Ishikawa (cell line): ENCODE measurements around the gene PLEKHG1.

Experiments
- CEBPB ChIP-seq: IDR thresholded peaks from 2 replicates; pipeline ENCODE4 v1.6.1; 2012
- CREB1 ChIP-seq: IDR thresholded peaks from 2 replicates; pipeline ENCODE4 v1.6.1; 2012; ENCODE audit warnings: low read depth
- EGR1 ChIP-seq: IDR thresholded peaks from 2 replicates; pipeline ENCODE4 v1.6.1; 2012
- EP300 ChIP-seq: IDR thresholded peaks from 2 replicates; pipeline ENCODE4 v1.6.1; 2012; ENCODE audit warnings: borderline replicate concordance
- FOXM1 ChIP-seq: IDR thresholded peaks from 2 replicates; pipeline ENCODE4 v1.6.1; 2012; ENCODE audit warnings: low read depth, borderline replicate concordance
- MAX ChIP-seq: IDR thresholded peaks from 2 replicates; pipeline ENCODE4 v1.6.1; 2012
- RAD21 ChIP-seq: IDR thresholded peaks from 2 replicates; pipeline ENCODE4 v1.6.1; 2012; ENCODE audit warnings: low read depth
- TAF1 ChIP-seq: IDR thresholded peaks from 2 replicates; pipeline ENCODE4 v1.6.1; 2012; ENCODE audit warnings: low read depth, mild to moderate bottlenecking
- TEAD4 ChIP-seq: IDR thresholded peaks from 2 replicates; pipeline ENCODE4 v1.6.1; 2012
- YY1 ChIP-seq: IDR thresholded peaks from 2 replicates; pipeline ENCODE4 v1.6.1; 2012; ENCODE audit warnings: low read depth
- ZBTB7A ChIP-seq: IDR thresholded peaks from 2 replicates; pipeline ENCODE4 v1.6.1; 2012; ENCODE audit warnings: low read depth
- TF ChIP-seq, protein P1 (sequence below): IDR thresholded peaks from 2 replicates; pipeline ENCODE4 v1.6.1; 2012; ENCODE audit warnings: low read depth, mild to moderate bottlenecking
- TF ChIP-seq, protein P2 (sequence below): IDR thresholded peaks from 2 replicates; pipeline ENCODE4 v1.6.1; 2012

- no peak for TF ChIP-seq CEBPB
- TF ChIP-seq, protein P1, sequence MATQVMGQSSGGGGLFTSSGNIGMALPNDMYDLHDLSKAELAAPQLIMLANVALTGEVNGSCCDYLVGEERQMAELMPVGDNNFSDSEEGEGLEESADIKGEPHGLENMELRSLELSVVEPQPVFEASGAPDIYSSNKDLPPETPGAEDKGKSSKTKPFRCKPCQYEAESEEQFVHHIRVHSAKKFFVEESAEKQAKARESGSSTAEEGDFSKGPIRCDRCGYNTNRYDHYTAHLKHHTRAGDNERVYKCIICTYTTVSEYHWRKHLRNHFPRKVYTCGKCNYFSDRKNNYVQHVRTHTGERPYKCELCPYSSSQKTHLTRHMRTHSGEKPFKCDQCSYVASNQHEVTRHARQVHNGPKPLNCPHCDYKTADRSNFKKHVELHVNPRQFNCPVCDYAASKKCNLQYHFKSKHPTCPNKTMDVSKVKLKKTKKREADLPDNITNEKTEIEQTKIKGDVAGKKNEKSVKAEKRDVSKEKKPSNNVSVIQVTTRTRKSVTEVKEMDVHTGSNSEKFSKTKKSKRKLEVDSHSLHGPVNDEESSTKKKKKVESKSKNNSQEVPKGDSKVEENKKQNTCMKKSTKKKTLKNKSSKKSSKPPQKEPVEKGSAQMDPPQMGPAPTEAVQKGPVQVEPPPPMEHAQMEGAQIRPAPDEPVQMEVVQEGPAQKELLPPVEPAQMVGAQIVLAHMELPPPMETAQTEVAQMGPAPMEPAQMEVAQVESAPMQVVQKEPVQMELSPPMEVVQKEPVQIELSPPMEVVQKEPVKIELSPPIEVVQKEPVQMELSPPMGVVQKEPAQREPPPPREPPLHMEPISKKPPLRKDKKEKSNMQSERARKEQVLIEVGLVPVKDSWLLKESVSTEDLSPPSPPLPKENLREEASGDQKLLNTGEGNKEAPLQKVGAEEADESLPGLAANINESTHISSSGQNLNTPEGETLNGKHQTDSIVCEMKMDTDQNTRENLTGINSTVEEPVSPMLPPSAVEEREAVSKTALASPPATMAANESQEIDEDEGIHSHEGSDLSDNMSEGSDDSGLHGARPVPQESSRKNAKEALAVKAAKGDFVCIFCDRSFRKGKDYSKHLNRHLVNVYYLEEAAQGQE = no peak
- no peak for TF ChIP-seq EGR1
- TF ChIP-seq TAF1 = no peak
- TF ChIP-seq RAD21 = no peak
- no peak for TF ChIP-seq TEAD4
- TF ChIP-seq YY1 = no peak
- TF ChIP-seq EP300 = no peak
- TF ChIP-seq MAX = no peak
- no peak for TF ChIP-seq ZBTB7A
- no peak for TF ChIP-seq FOXM1
- no peak for TF ChIP-seq CREB1
- TF ChIP-seq, protein P2, sequence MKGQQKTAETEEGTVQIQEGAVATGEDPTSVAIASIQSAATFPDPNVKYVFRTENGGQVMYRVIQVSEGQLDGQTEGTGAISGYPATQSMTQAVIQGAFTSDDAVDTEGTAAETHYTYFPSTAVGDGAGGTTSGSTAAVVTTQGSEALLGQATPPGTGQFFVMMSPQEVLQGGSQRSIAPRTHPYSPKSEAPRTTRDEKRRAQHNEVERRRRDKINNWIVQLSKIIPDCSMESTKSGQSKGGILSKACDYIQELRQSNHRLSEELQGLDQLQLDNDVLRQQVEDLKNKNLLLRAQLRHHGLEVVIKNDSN = no peak
Measured at GRCh38 chr6:150579611-150580010, 20.1 kb upstream of the PLEKHG1 start.
